Measurements from ENCODE around the gene PABPC1L. TPM values are rescaled to one million over a fixed set of nuclear protein-coding genes. Genes with fewer than 3 reads are reported as not detected.

The PABPC1L gene
- total RNA-seq, 6 donors from 2014 or later = 15.7 to 130 (median 43.7) TPM

GRCh38 chr20:44897133-44897532, 12.7 kb upstream of the PABPC1L start:
- Histone ChIP-seq H3K27me3 (no peaks in the 10 kb centered on the region), H3K27ac (peak overlapping the region in 2 of 4 donors; percentile 34 to 54), H3K4me3 (no peak overlapping the region), H3K9me3 (no peaks in the 10 kb centered on the region), H3K4me1 (peaks cover 49 to 71% (median 63%) of the 10 kb centered on the region in 4 donors), H3K36me3 (peaks cover 6 to 32% (median 8%) of the 10 kb centered on the region in 4 donors)
- no peak for DNase-seq
- WGBS, 2 donors = 57 to 86% methylated on average over 1 of the region's 1 CpG
- ATAC-seq (ENCODE audit: low FRiP score in 2 of 2) = no peak
- no peak for TF ChIP-seq EP300 (IDR thresholded peaks at IDR 0.05)
- no peak for TF ChIP-seq CTCF (IDR thresholded peaks at IDR 0.05)
- no peak for TF ChIP-seq POLR2AphosphoS5 (IDR thresholded peaks at IDR 0.05)
- TF ChIP-seq POLR2A (IDR thresholded peaks at IDR 0.05) = no peak

- Histone ChIP-seq H3K4me3 (no peak overlapping the region), H3K27ac (no peak overlapping the region), H3K36me3 (peaks cover 19 to 52% (median 34%) of the 10 kb centered on the region in 4 donors), H3K4me1 (peaks cover 40 to 54% (median 48%) of the 10 kb centered on the region in 4 donors), H3K9me3 (no peaks in the 10 kb centered on the region), H3K27me3 (no peaks in the 10 kb centered on the region)
- ATAC-seq (ENCODE audit: low FRiP score in 2 of 2) (peak in 1 of 2 donors; percentile 56), DNase-seq (no peak)
- whole genome bisulfite sequencing, 2 donors = 76 to 84% methylated on average over 5 of the region's 5 CpGs
- no peak for TF ChIP-seq POLR2AphosphoS5 (IDR thresholded peaks at IDR 0.05)
- no peak for TF ChIP-seq POLR2A (IDR thresholded peaks at IDR 0.05)
- no peak for TF ChIP-seq EP300 (IDR thresholded peaks at IDR 0.05)
- TF ChIP-seq CTCF (IDR thresholded peaks at IDR 0.05) = no peak
Observed at GRCh38 chr20:44900231-44900854, 9.5 kb upstream of the PABPC1L start.

- no peak for TF ChIP-seq EP300 (IDR thresholded peaks at IDR 0.05)
- no peak for ATAC-seq (ENCODE audit: low FRiP score in 2 of 2)
- Histone ChIP-seq H3K9me3 (no peaks in the 10 kb centered on the region), H3K27ac (no peak overlapping the region), H3K36me3 (peaks cover 19 to 68% (median 45%) of the 10 kb centered on the region in 4 donors), H3K27me3 (no peaks in the 10 kb centered on the region), H3K4me1 (peaks cover 23 to 37% (median 32%) of the 10 kb centered on the region in 4 donors), H3K4me3 (no peak overlapping the region)
- 96 to 97% methylated on average over 2 of the region's 2 CpGs for WGBS, 2 donors
- DNase-seq = no peak
Observed at GRCh38 chr20:44901974-44902373, 7.9 kb upstream of the PABPC1L start.

GRCh38 chr20:44904377-44904776, 5.5 kb upstream of the PABPC1L start:
- no peak overlapping the region for H3K4me3 ChIP-seq
- H3K27me3 ChIP-seq = no peaks in the 10 kb centered on the region
- peaks cover 5 to 20% (median 17%) of the 10 kb centered on the region in 4 donors for H3K4me1 ChIP-seq
- DNase-seq (no peak), ATAC-seq (ENCODE audit: low FRiP score in 2 of 2) (no peak)
- no peaks in the 10 kb centered on the region for H3K9me3 ChIP-seq
- no peak overlapping the region for H3K27ac ChIP-seq
- 69 to 70% methylated on average over 5 of the region's 5 CpGs for WGBS, 2 donors
- TF ChIP-seq EP300 (IDR thresholded peaks at IDR 0.05) (no peak), POLR2AphosphoS5 (IDR thresholded peaks at IDR 0.05) (no peak), POLR2A (IDR thresholded peaks at IDR 0.05) (no peak), CTCF (IDR thresholded peaks at IDR 0.05) (no peak)
- H3K36me3 ChIP-seq = peaks cover 19 to 81% (median 56%) of the 10 kb centered on the region in 4 donors

- Histone ChIP-seq H3K4me3 (peak overlapping the region in 3 of 4 donors; percentile 68 to 81 (median 76)), H3K36me3 (peaks cover 8 to 47% (median 35%) of the 10 kb centered on the region in 4 donors), H3K27ac (peak overlapping the region in 1 of 4 donors; percentile 41), H3K4me1 (peaks cover 11 to 28% (median 19%) of the 10 kb centered on the region in 4 donors), H3K9me3 (no peaks in the 10 kb centered on the region), H3K27me3 (no peaks in the 10 kb centered on the region)
- TF ChIP-seq POLR2A (IDR thresholded peaks at IDR 0.05) (no peak), CTCF (IDR thresholded peaks at IDR 0.05) (no peak), POLR2AphosphoS5 (IDR thresholded peaks at IDR 0.05) (no peak), EP300 (IDR thresholded peaks at IDR 0.05) (no peak)
- no peak for ATAC-seq (ENCODE audit: low FRiP score in 2 of 2)
- WGBS, 2 donors = 33 to 36% methylated on average over 14 of the region's 14 CpGs
- no peak for DNase-seq
Observed at GRCh38 chr20:44908987-44909871, 631 bp upstream of the PABPC1L start.

All from upper lobe of left lung (tissue), 6 donors.